Endothelial cell of umbilical vein (primary cell): ENCODE results near the gene EPB41L2. TPM values are rescaled to one million over a fixed set of nuclear protein-coding genes. Genes with fewer than 3 reads are reported as not detected.

Experiments
- BruUV-seq: library from RNA; stranded (reverse); fragments of 400-500 nt; replicated peaks from 2 replicates; lab custom pipeline; 2021; lab: Mats Ljungman, UMichigan
- CTCF ChIA-PET: fragments of 300-600, 350-600 bp; sonication (Branson Sonifier 250); formaldehyde crosslinking; loops from one replicate; lab custom pipeline; 2021; ENCODE audit warnings: antibody characterized with exemption, inconsistent platforms; lab: Charles Lee
- POLR2A ChIA-PET: fragments of 300-600, 350-600 bp; sonication (Branson Sonifier 250); formaldehyde crosslinking; loops from one replicate; lab custom pipeline; 2021; ENCODE audit warnings: antibody characterized with exemption, inconsistent platforms; lab: Charles Lee
- DNase-seq: peaks from one replicate; pipeline ENCODE4 v3.0.0-alpha.2; 2011; ENCODE audit warnings: low read depth, low spot score
- FAIRE-seq: peaks from 2 replicates; lab custom pipeline; 2011; peaks lifted over from hg19 to GRCh38; lab: Jason Lieb, UNC
- H2AFZ ChIP-seq: 2 replicates; pipeline ENCODE4 v1.6.0; 2012; ENCODE audit warnings: low read depth, low read length, control low read depth, inconsistent platforms
- H3K27ac ChIP-seq: 2 replicates; pipeline ENCODE4 v1.5.1; 2011; ENCODE audit warnings: low read depth, mild to moderate bottlenecking, control low read depth, low read length, moderate library complexity; ENCODE audit not compliant: insufficient read depth
- H3K27me3 ChIP-seq, 2 experiments: 2 replicates each; pipeline versions ENCODE4 v1.6.0 to v1.6.1; 2011; ENCODE audit warnings: low read length in 2 of 2, mixed read lengths in 1 of 2; ENCODE audit not compliant: control insufficient read depth in 2 of 2, insufficient read depth in 2 of 2
- H3K36me3 ChIP-seq, 2 experiments: 2 replicates in 1 of 2; 3 replicates in 1 of 2; pipeline ENCODE4 v1.5.1; 2011; ENCODE audit warnings: low read length in 2 of 2, mild to moderate bottlenecking in 1 of 2, moderate library complexity in 1 of 2; ENCODE audit not compliant: control insufficient read depth in 2 of 2, insufficient read depth in 2 of 2; ENCODE audit errors: extremely low read depth in 1 of 2
- H3K4me1 ChIP-seq: 3 replicates; pipeline ENCODE4 v1.5.1; 2011; ENCODE audit warnings: mild to moderate bottlenecking, low read length; ENCODE audit not compliant: control insufficient read depth, insufficient read depth; ENCODE audit errors: extremely low read depth
- H3K4me2 ChIP-seq: 2 replicates; pipeline ENCODE4 v1.6.1; 2011; ENCODE audit warnings: low read length, control low read depth, mixed read lengths; ENCODE audit not compliant: insufficient read depth
- H3K4me3 ChIP-seq, 3 experiments: fragments of 200-600 bp in 1 of 3; sonication (generic), shearing (Covaris generic) in 1 of 3; replicated peaks in 1 of 3; 2 replicates each; pipeline ENCODE4 v1.5.1; 2011 to 2016; ENCODE audit warnings: control low read depth in 3 of 3, low read length in 3 of 3, mild to moderate bottlenecking in 2 of 3, inconsistent platforms in 1 of 3, low read depth in 1 of 3, moderate library complexity in 1 of 3; ENCODE audit not compliant: insufficient read depth in 1 of 3
- H3K79me2 ChIP-seq: 2 replicates; pipeline ENCODE4 v1.6.0; 2012; ENCODE audit warnings: low read length, inconsistent platforms; ENCODE audit not compliant: control insufficient read depth, insufficient read depth
- H3K9ac ChIP-seq: replicated peaks from 2 replicates; pipeline ENCODE3; 2011; ENCODE audit warnings: low read length, control low read depth; ENCODE audit not compliant: insufficient read depth; ENCODE audit errors: extremely low read depth
- H3K9me1 ChIP-seq: replicated peaks from 3 replicates; pipeline ENCODE4 v1.6.0; 2011; ENCODE audit warnings: mild to moderate bottlenecking, low read length; ENCODE audit not compliant: control insufficient read depth, insufficient read depth; ENCODE audit errors: extremely low read depth
- H3K9me3 ChIP-seq: replicated peaks from 2 replicates; pipeline ENCODE4 v1.5.1; 2012; ENCODE audit warnings: low read length, inconsistent platforms; ENCODE audit not compliant: control insufficient read depth, insufficient read depth
- H4K20me1 ChIP-seq: replicated peaks from 2 replicates; pipeline ENCODE3; 2011; ENCODE audit warnings: mild to moderate bottlenecking, low read length; ENCODE audit not compliant: control insufficient read depth, insufficient read depth; ENCODE audit errors: extremely low read depth
- EZH2 ChIP-seq: IDR thresholded peaks from 2 replicates; pipeline ENCODE4 v1.6.1; 2012; ENCODE audit warnings: borderline replicate concordance, low read depth, mild to moderate bottlenecking, moderate library complexity, low read length, inconsistent platforms; ENCODE audit not compliant: severe bottlenecking
- FOS ChIP-seq: IDR thresholded peaks from 2 replicates; pipeline ENCODE4 v1.6.1; 2011; ENCODE audit warnings: mild to moderate bottlenecking, low read length, moderate library complexity, borderline replicate concordance; ENCODE audit not compliant: insufficient read depth
- JUN ChIP-seq: IDR thresholded peaks from 2 replicates; pipeline ENCODE4 v1.6.1; 2011; ENCODE audit warnings: borderline replicate concordance, low read depth; ENCODE audit not compliant: insufficient read length, insufficient read depth
- MYC ChIP-seq: IDR thresholded peaks from one replicate; pipeline ENCODE4 v1.6.1; 2011; ENCODE audit warnings: mild to moderate bottlenecking, low read depth, low read length
- POLR2A ChIP-seq: IDR thresholded peaks from 2 replicates; pipeline ENCODE4 v1.6.1; 2012; ENCODE audit warnings: low read depth, mild to moderate bottlenecking, control low read depth, low read length
- POLR2AphosphoS5 ChIP-seq: IDR thresholded peaks from 2 replicates; pipeline ENCODE4 v1.6.1; 2012; ENCODE audit warnings: low read depth, mild to moderate bottlenecking, control low read depth, low read length, moderate library complexity; ENCODE audit not compliant: insufficient read depth
- dilution Hi-C: fragments of 300-500 bp; cut with MboI; formaldehyde crosslinking; loops from one replicate; pipeline ENCODE4 v1.15.0; 2019; ENCODE audit warnings: low sequenced_read_pairs; ENCODE audit not compliant: extremely low pct_ligation_motif_present
- intact Hi-C: fragments of 100-400 bp; cut with micrococcal nuclease; formaldehyde crosslinking; loops from one replicate; pipeline ENCODE4 v1.10.0; 2022
- polyA plus RNA-seq, 4 experiments: library from polyadenylated mRNA; depleted of rRNA in 3 of 4; stranded (reverse) in 3 of 4; unstranded in 1 of 4; fragments of >200 nt; gene quantifications; 2 replicates each; pipeline versions ENCODE4 v1.2.1 to v1.2.3, GENCODE V29; 2011 to 2012; ENCODE audit warnings: missing spikeins in 1 of 4
- total RNA-seq: library from RNA; stranded (reverse); gene quantifications from 2 replicates; pipeline ENCODE4 v1.2.3, GENCODE V29; 2021
- TF ChIP-seq, protein P1 (sequence below): IDR thresholded peaks from 2 replicates; pipeline ENCODE4 v1.6.1; 2011; ENCODE audit not compliant: insufficient read depth, insufficient read length
- TF ChIP-seq, protein P2 (sequence below), 2 donors: IDR thresholded peaks; 1 replicate in 1 of 2; 2 replicates in 1 of 2; pipeline ENCODE4 v1.5.1; 2011; ENCODE audit warnings: low read length in 2 of 2, mild to moderate bottlenecking in 2 of 2, moderate library complexity in 2 of 2, control low read depth in 1 of 2, inconsistent platforms in 1 of 2, low read depth in 1 of 2; ENCODE audit not compliant: insufficient read depth in 1 of 2; ENCODE audit errors: extremely low read depth in 1 of 2

Gene EPB41L2
- total and polyA plus RNA-seq, 2 donors (not counting 3 experiments of a cell fraction or from before 2014, with no cell fraction given), result 26.5 to 87.7 TPM

DNA sequence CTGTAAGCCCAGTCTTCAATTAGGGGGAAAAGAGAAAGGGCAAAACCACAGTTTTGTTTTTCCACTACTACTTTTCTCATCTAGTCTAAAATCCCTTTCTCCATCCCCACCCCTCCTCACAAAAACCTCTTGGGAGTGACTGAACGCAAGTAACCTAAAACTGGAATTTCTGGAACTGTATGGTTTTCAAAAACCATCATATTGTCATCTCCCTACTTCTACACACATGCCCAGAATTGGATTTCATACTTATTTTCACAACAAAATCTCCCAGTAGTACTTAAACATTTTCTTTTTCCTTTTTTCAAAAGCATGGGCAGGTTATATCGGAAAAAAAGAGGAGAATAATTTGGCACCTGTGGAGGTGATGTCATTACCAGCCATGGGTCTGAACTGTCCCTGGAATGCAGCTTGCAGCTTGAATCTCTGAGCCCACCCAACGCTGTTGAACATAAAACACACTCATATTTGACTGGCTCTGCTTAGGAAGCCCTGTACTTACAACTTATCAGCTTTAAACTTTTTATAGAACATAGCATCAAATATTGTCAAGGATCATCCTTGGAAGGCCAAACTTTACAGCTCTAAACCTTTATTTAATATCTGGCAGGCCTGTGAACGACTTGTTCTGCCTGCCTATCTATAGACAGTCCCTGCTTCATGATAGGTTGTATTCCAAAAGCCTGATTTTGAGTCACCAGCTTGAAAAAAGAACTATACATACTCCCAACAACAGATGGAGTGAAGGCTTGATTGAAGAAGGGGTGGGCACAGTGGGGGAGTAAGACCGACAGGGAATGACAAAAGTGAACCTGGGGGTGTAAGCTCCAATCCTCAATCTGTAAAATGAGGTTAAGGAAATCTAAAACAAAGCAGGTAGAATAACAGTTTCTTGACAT lies 59.3 kb downstream of the EPB41L2 start:
- BruUV-seq, result no TSS peak
- Histone ChIP-seq H3K9me1 (no peaks in the 10 kb centered on the region), H3K4me2 (no peak overlapping the region), H3K27ac (no peak overlapping the region), H4K20me1 (no peaks in the 10 kb centered on the region), H3K79me2 (peaks cover 58% of the 10 kb centered on the region), H3K27me3 (no peaks in the 10 kb centered on the region), H3K4me3 (no peak overlapping the region), H3K4me1 (no peaks in the 10 kb centered on the region), H2AFZ (no peak overlapping the region), H3K9ac (no peak overlapping the region), H3K36me3 (no peaks in the 10 kb centered on the region), H3K9me3 (no peaks in the 10 kb centered on the region)
- intact Hi-C loops, result no loop called here
- no peak for TF ChIP-seq FOS
- no peak for TF ChIP-seq JUN
- no peak for TF ChIP-seq EZH2
- TF ChIP-seq, protein P1, sequence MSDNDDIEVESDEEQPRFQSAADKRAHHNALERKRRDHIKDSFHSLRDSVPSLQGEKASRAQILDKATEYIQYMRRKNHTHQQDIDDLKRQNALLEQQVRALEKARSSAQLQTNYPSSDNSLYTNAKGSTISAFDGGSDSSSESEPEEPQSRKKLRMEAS, result no peak
- no peak for TF ChIP-seq POLR2A
- TF ChIP-seq POLR2AphosphoS5, result no peak
- CTCF ChIA-PET, result interaction anchor here (0.5 to 3.1 kb wide), 6 partner anchors 8 to 113 kb away, joined by 3 to 12 read pairs (median 4); no protein-coding TSS in a partner anchor
- dilution Hi-C loops, result no loop called here
- POLR2A ChIA-PET, result no interaction called here
- FAIRE-seq (no peak), DNase-seq (no peak)

DNA sequence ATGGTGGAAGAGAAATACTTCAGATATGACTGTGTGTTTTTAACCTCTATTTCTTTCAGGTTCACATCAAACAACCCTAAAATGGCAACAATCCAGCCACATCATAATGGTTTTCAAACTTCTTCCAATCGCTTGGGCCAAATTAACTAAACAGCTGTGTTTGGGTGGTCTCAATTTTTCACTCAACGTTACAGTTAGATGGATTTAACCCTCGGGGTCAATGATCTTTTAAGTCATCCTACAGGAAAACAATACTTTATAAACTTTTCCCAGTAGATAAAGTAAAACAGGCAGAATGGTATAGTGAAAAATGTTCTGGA lies 60.4 kb downstream of the EPB41L2 start:
- Histone ChIP-seq H3K36me3 (no peaks in the 10 kb centered on the region), H3K9me3 (no peaks in the 10 kb centered on the region), H3K27ac (no peak overlapping the region), H3K9me1 (no peaks in the 10 kb centered on the region), H4K20me1 (no peaks in the 10 kb centered on the region), H3K9ac (no peak overlapping the region), H3K79me2 (peaks cover 61% of the 10 kb centered on the region), H3K4me1 (no peaks in the 10 kb centered on the region), H2AFZ (no peak overlapping the region), H3K4me3 (no peak overlapping the region), H3K27me3 (no peaks in the 10 kb centered on the region), H3K4me2 (no peak overlapping the region)
- no TSS peak for BruUV-seq
- DNase-seq (peak; percentile 38), FAIRE-seq (no peak)
- ChIA-PET CTCF (interaction anchor here (1.3 to 3.1 kb wide), 3 partner anchors 11 to 115 kb away, joined by 3 to 12 read pairs (median 4); no protein-coding TSS in a partner anchor), POLR2A (no interaction called here)
- TF ChIP-seq POLR2AphosphoS5 (no peak), POLR2A (no peak), FOS (no peak), EZH2 (no peak), MYC (no peak)
- TF ChIP-seq, protein P1, result no peak
- TF ChIP-seq, protein P2, sequence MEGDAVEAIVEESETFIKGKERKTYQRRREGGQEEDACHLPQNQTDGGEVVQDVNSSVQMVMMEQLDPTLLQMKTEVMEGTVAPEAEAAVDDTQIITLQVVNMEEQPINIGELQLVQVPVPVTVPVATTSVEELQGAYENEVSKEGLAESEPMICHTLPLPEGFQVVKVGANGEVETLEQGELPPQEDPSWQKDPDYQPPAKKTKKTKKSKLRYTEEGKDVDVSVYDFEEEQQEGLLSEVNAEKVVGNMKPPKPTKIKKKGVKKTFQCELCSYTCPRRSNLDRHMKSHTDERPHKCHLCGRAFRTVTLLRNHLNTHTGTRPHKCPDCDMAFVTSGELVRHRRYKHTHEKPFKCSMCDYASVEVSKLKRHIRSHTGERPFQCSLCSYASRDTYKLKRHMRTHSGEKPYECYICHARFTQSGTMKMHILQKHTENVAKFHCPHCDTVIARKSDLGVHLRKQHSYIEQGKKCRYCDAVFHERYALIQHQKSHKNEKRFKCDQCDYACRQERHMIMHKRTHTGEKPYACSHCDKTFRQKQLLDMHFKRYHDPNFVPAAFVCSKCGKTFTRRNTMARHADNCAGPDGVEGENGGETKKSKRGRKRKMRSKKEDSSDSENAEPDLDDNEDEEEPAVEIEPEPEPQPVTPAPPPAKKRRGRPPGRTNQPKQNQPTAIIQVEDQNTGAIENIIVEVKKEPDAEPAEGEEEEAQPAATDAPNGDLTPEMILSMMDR (IDR thresholded peaks at IDR 0.05; ENCODE audit: extremely low read depth in 1 of 2, insufficient read depth in 1 of 2, low read depth in 1 of 2, low read length in 2 of 2), result no peak
- intact Hi-C loops, result no loop called here
- dilution Hi-C loops, result no loop called here
